BLaER1 (cell line): ENCODE results near the gene RHOB.

Experiments used
- H3K27ac ChIP-seq: shearing (Covaris generic); formaldehyde crosslinking; 2 replicates; pipeline ENCODE4 v1.8.1; 2022
- H3K27me3 ChIP-seq: shearing (Covaris generic); formaldehyde crosslinking; 2 replicates; pipeline ENCODE4 v1.8.1; 2022
- H3K36me3 ChIP-seq: shearing (Covaris generic); formaldehyde crosslinking; 2 replicates; pipeline ENCODE4 v1.8.1; 2022
- H3K4me1 ChIP-seq: shearing (Covaris generic); formaldehyde crosslinking; 2 replicates; pipeline ENCODE4 v1.8.1; 2022
- H3K4me2 ChIP-seq: shearing (Covaris generic); formaldehyde crosslinking; 2 replicates; pipeline ENCODE4 v1.8.1; 2022
- H3K4me3 ChIP-seq: shearing (Covaris generic); formaldehyde crosslinking; 2 replicates; pipeline ENCODE4 v1.8.1; 2022
- H3K9ac ChIP-seq: shearing (Covaris generic); formaldehyde crosslinking; 2 replicates; pipeline ENCODE4 v1.8.1; 2022
- H3K9me3 ChIP-seq: shearing (Covaris generic); formaldehyde crosslinking; 2 replicates; pipeline ENCODE4 v1.8.1; 2022
- H4K20me1 ChIP-seq: shearing (Covaris generic); formaldehyde crosslinking; 2 replicates; pipeline ENCODE4 v1.8.1; 2022
- Cebpa-rat ChIP-seq: shearing (Covaris generic); IDR thresholded peaks from 2 replicates; pipeline ENCODE4 v1.8.1; 2022

Gene RHOB

DNA sequence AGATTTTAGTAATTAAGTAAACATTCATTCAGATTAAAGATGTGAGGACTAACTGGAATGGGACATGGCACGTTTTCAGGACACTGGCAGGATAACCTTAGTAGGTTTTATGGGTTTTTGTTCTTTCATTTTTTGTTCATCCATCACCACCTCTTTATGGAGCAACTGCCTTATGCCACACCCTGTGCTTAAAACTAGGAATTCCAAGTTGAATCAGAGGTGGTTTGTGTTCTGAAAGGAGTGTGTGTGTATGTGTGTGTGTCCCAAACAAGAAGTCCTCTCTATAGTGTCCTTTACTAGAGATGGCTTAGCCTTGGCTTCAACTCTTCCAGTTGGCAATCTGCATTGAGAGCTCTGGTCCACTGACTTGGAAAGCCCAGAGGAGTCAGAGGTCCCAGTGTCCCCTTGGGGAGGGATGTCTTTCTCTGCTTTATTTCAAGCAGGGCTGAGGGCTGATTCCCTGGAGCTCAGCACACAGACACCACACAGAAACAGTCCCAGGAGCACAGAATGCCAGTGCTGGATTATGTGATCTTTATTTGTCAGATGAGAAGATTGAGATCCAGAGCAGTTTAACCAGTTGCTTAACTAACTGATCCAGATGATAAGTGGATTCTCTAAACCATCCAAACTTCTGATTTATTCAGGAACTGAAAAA lies 25.2 kb downstream of the RHOB start:
- no peak for TF ChIP-seq Cebpa-rat

DNA sequence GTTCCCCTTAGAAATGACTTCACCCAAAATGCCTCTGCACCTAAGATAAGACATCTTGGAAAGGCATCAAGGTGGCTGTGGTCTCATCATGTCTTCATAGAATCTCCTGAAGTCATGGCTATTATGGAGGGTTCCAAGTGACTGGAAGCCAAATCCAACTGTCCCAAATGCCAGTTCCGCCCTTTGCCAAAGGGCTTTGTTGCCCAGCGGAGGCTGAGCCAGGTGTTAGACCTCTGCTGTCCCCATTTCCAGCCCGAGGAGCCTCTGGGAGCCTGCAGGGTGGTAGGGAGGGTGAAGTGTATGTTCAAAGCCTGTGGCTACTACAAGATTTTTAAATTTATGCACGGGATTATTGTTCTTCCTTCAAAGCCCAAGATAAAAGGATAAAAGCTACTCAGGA lies 25.7 kb downstream of the RHOB start:
- Histone ChIP-seq H3K36me3 (no peaks in the 10 kb centered on the region), H3K4me2 (peak overlapping the region; percentile 52), H3K9ac (no peak overlapping the region; the same call in 1 of the 2 replicates), H3K4me1 (peaks cover 38% of the 10 kb centered on the region), H4K20me1 (no peaks in the 10 kb centered on the region), H3K4me3 (no peak overlapping the region), H3K27me3 (no peaks in the 10 kb centered on the region), H3K27ac (no peak overlapping the region), H3K9me3 (peaks cover 8% of the 10 kb centered on the region)
- TF ChIP-seq Cebpa-rat, result no peak

More for the DNA sequence above, 25.2 kb downstream of the RHOB start:
- Histone ChIP-seq H3K4me1 (peaks cover 38% of the 10 kb centered on the region), H3K9me3 (peaks cover 3% of the 10 kb centered on the region; the same call in 1 of the 2 replicates), H3K9ac (no peak overlapping the region; the same call in 1 of the 2 replicates), H3K27ac (no peak overlapping the region), H3K27me3 (no peaks in the 10 kb centered on the region), H4K20me1 (no peaks in the 10 kb centered on the region), H3K36me3 (no peaks in the 10 kb centered on the region), H3K4me2 (peak overlapping the region; percentile 52), H3K4me3 (no peak overlapping the region)

DNA sequence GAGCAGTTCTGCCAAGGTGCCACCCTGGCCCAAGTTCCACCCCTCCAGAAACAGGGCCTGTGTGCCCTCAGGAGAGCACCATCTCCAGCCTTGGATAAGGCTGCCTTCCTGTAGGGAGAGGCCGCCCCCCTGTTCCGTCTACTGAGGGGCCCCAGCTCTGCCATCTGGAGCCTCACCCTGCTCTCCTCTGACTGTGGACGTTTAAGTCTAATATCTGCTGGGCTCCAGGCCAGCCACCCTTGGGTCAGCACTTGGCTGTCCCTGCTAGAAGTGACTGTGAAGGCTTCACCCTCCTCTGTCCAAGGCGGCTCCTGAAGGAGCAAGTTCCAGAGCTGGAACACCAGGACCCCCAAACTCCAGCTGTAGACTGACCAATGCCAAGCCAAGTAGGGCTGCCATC lies 26.3 kb downstream of the RHOB start:
- Histone ChIP-seq H4K20me1 (no peaks in the 10 kb centered on the region), H3K36me3 (no peaks in the 10 kb centered on the region), H3K4me1 (peaks cover 38% of the 10 kb centered on the region), H3K27ac (no peak overlapping the region), H3K9me3 (peaks cover 13% of the 10 kb centered on the region), H3K4me2 (peak overlapping the region; percentile 52), H3K9ac (no peak overlapping the region), H3K4me3 (no peak overlapping the region), H3K27me3 (no peaks in the 10 kb centered on the region)
- TF ChIP-seq Cebpa-rat, result no peak

DNA sequence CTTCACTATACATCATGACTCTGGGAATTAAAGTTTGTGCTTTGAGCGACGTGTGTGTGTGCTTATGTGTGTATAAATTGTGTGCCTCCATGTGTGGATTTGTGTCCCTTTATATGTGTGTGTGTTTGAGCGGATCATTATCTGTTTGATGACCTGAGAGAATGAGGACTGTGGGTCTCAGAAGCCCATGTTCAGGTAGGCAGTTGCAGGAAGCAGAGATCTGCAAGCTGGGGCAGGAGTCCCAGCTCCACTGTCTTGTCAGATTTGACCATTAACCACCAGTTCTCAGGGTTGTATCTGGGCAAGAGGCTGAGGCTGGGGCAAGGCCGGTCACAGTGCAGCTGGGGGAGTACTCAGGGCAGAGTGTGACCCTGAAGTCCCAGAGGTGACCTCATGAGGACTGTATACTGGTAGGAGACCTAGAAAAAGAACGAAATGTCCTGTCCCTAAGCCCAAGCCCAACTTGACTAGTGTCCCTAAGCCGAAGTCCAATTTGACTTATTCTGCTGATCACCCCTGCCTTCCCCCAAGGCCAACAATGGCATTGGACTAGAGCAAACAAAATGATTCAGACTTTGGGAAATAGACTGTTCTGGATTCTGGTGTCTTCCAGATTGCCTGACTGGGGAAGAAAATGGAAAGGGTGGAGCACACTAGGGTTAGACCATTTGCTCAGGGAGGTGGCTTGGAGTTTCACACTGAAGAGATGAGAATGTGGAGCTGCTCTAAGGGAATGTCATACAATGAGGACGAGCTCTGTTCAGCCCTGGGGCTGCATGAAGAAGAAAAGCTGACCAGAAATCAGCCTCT lies 28.1 kb downstream of the RHOB start:
- peak overlapping the region; percentile 69 for H3K27ac ChIP-seq
- peak overlapping the region; percentile 72 for H3K4me2 ChIP-seq
- H3K9ac ChIP-seq, result peak overlapping the region; percentile 37; the same call in 1 of the 2 replicates
- H3K9me3 ChIP-seq, result peaks cover 24% of the 10 kb centered on the region
- H3K27me3 ChIP-seq, result no peaks in the 10 kb centered on the region
- H3K36me3 ChIP-seq, result no peaks in the 10 kb centered on the region
- TF ChIP-seq Cebpa-rat, result no peak
- no peak overlapping the region for H3K4me3 ChIP-seq
- H4K20me1 ChIP-seq, result no peaks in the 10 kb centered on the region
- peaks cover 38% of the 10 kb centered on the region for H3K4me1 ChIP-seq

DNA sequence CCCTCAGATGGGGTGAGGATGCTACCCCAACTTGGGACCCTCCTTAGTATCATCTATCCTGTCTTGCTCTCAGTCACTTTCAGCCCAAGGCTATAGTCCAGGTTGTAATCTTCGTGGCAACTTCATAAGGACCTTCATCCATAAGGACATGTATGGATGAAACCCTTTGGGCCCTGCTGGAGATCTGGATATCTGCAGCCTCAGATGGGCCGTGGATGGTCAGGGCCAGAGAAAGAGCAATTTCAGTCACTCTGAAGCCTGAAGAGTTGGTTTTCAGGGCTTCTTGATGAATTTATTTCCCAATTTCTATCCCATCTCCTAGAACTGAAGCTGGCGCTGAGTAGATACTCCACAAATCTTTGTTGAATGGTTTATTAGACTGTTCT lies 28.7 kb downstream of the RHOB start:
- H3K9me3 ChIP-seq, result peaks cover 24% of the 10 kb centered on the region
- H3K4me3 ChIP-seq, result no peak overlapping the region
- H3K27ac ChIP-seq, result peak overlapping the region; percentile 69; the same call in 1 of the 2 replicates
- peak overlapping the region; percentile 72 for H3K4me2 ChIP-seq
- H4K20me1 ChIP-seq, result no peaks in the 10 kb centered on the region
- H3K27me3 ChIP-seq, result no peaks in the 10 kb centered on the region
- no peaks in the 10 kb centered on the region for H3K36me3 ChIP-seq
- no peak overlapping the region for H3K9ac ChIP-seq
- H3K4me1 ChIP-seq, result peaks cover 38% of the 10 kb centered on the region
- TF ChIP-seq Cebpa-rat, result no peak

DNA sequence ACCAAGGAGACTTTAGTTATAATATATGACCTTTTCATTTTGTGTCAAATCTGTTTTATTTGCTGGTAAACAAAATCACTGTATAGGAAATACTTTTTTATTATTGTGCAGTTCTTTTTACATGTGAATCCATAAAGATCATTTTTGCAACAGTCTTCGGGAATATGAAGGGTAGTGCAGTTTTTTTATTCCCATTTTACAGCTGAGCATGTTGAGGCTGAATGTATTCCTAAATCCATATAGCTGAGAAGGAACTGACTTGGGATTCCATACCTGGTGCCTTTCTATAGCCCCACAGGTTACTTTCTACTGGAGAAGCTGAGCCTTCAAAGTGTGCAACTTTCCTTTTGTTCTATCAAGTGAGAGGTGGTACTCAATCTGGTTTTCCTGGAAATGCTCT lies 29.6 kb downstream of the RHOB start:
- no peak overlapping the region for H3K27ac ChIP-seq
- no peak overlapping the region for H3K9ac ChIP-seq
- H3K36me3 ChIP-seq, result no peaks in the 10 kb centered on the region
- H3K4me3 ChIP-seq, result no peak overlapping the region
- peaks cover 38% of the 10 kb centered on the region for H3K4me1 ChIP-seq
- no peaks in the 10 kb centered on the region for H4K20me1 ChIP-seq
- H3K9me3 ChIP-seq, result peaks cover 24% of the 10 kb centered on the region
- H3K4me2 ChIP-seq, result no peak overlapping the region
- H3K27me3 ChIP-seq, result no peaks in the 10 kb centered on the region
- TF ChIP-seq Cebpa-rat, result no peak

DNA sequence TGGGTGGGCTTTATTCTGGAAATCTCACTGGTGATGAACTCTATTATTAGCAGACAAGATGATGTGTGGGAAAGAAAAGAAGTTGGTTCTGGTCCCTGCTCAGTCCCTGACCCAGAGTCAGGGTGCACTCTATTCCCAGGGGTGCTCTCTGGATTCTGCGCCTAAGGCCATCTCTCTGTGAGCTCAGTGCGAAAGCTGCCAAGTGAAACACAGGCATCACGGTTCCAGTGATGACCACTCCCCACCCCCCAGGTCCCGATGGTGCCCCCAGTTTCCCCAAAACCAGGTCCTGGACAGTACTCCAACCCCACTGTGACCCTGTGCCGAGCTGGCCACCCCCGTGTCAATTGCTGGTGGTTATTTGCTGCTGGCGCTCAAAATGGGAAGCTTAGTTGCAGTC lies 30.1 kb downstream of the RHOB start:
- H3K27me3 ChIP-seq, result no peaks in the 10 kb centered on the region
- H3K4me1 ChIP-seq, result peaks cover 38% of the 10 kb centered on the region
- no peaks in the 10 kb centered on the region for H4K20me1 ChIP-seq
- peaks cover 24% of the 10 kb centered on the region for H3K9me3 ChIP-seq
- no peak overlapping the region for H3K4me2 ChIP-seq
- TF ChIP-seq Cebpa-rat, result no peak
- no peaks in the 10 kb centered on the region for H3K36me3 ChIP-seq
- H3K27ac ChIP-seq, result no peak overlapping the region
- no peak overlapping the region for H3K4me3 ChIP-seq
- H3K9ac ChIP-seq, result no peak overlapping the region

DNA sequence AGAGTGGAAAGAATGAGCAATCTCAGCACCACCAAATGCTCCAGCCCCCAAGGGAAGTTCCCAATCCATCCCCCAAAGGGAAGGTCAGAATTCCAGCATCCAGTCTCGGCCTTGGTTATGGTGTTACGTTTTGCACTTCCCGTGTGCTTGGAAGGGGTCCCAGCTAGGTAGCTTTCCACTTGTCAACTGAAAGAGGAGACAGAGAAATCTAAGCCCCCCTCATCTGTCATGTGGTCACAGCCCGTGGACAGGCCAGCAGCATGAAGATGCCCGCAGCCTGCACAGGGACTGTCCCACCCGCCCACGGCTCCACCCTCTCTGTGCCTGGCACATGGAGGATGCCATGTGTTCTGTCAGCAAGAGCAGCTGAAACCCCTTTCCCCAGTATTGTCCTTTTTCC lies 32.1 kb downstream of the RHOB start:
- H3K9me3 ChIP-seq, result peaks cover 24% of the 10 kb centered on the region
- no peaks in the 10 kb centered on the region for H3K27me3 ChIP-seq
- no peak overlapping the region for H3K9ac ChIP-seq
- no peaks in the 10 kb centered on the region for H3K36me3 ChIP-seq
- H3K4me3 ChIP-seq, result no peak overlapping the region
- no peaks in the 10 kb centered on the region for H4K20me1 ChIP-seq
- no peak for TF ChIP-seq Cebpa-rat
- H3K4me2 ChIP-seq, result no peak overlapping the region
- no peak overlapping the region for H3K27ac ChIP-seq
- H3K4me1 ChIP-seq, result peaks cover 17% of the 10 kb centered on the region

DNA sequence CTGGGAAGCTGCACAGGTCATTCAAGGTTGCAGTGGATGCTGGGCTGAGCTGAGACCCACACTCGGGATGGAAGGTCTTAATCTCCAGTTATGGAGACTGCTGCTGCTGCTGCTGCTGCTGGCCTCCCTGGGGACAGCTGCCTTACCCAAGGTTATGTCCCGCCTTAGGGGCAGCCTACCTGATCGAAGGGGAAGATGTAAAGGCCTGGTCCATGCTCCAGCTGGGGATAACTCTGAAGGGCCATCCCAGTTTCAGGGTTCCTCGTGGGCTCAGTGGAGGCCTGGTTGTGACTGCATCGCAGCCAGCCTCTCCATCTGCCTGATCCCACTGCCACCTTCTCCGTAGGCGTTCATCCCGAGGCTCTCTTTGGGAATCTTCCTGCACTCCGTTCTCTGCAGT lies 33.0 kb downstream of the RHOB start:
- Histone ChIP-seq H4K20me1 (no peaks in the 10 kb centered on the region), H3K4me3 (no peak overlapping the region), H3K27ac (no peak overlapping the region), H3K9ac (no peak overlapping the region), H3K27me3 (no peaks in the 10 kb centered on the region), H3K9me3 (peaks cover 24% of the 10 kb centered on the region), H3K4me2 (no peak overlapping the region), H3K36me3 (no peaks in the 10 kb centered on the region), H3K4me1 (peaks cover 9% of the 10 kb centered on the region)
- no peak for TF ChIP-seq Cebpa-rat

DNA sequence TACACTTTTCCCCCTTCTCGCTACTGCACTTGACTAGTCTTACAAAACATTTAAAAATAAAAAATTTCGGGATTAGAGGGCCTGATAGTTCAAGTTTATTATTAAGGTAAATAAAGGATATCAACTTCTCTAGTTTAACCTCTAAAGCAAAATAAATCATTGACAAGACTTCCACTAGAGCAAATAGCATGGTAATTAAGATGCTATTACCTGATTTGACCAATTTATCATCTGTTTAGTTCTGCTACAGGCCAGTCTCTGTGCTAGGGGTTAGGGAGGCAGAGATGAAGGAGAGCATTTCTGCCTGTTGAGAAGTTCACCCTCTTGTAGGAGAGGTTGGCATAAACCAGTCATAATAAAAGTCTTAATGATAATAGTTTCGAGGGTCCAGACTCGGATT lies 34.0 kb downstream of the RHOB start:
- no peaks in the 10 kb centered on the region for H4K20me1 ChIP-seq
- no peaks in the 10 kb centered on the region for H3K4me1 ChIP-seq
- no peak overlapping the region for H3K4me3 ChIP-seq

More for the DNA sequence above, 34.0 kb downstream of the RHOB start:
- Histone ChIP-seq H3K4me2 (no peak overlapping the region), H3K27ac (no peak overlapping the region), H3K27me3 (no peaks in the 10 kb centered on the region), H3K36me3 (no peaks in the 10 kb centered on the region), H3K9me3 (peaks cover 24% of the 10 kb centered on the region), H3K9ac (no peak overlapping the region)
- no peak for TF ChIP-seq Cebpa-rat
